GM23338 (cell line): ENCODE results near the gene SVIL. TPM values are rescaled to one million over a fixed set of nuclear protein-coding genes. Genes with fewer than 3 reads are reported as not detected.
"Not testable (repeated sequence)": the region's sequence is repeated elsewhere in the genome, so short reads cannot be mapped to it uniquely, and the experiment has no call there.

Source experiments
- ATAC-seq: fragments of 200-7000 bp; cut with Tn5 transposase; 3 replicates; pipeline ENCODE4 v1.9.1; 2020
- DNase-seq: peaks from one replicate; pipeline ENCODE4 v3.0.0-alpha.2; 2015; ENCODE audit warnings: low spot score
- H2AFZ ChIP-seq: fragments of 200-600 bp; sonication (generic); 2 replicates; pipeline ENCODE4 v1.8.0; 2016; ENCODE audit warnings: antibody characterized with exemption, mild to moderate bottlenecking, moderate library complexity
- H3F3A ChIP-seq: fragments of 200-600 bp; sonication (generic); replicated peaks from 2 replicates; pipeline ENCODE4 v1.8.0; 2017; ENCODE audit warnings: antibody characterized with exemption, mixed run types, low read depth
- H3K27ac ChIP-seq: fragments of 200-600 bp; sonication (generic); 2 replicates; pipeline ENCODE4 v1.6.1; 2016; ENCODE audit warnings: low read depth
- H3K27me3 ChIP-seq: fragments of 200-600 bp; sonication (generic); 2 replicates; pipeline ENCODE4 v1.8.0; 2016; ENCODE audit warnings: mild to moderate bottlenecking, mixed run types, moderate library complexity; ENCODE audit not compliant: insufficient read depth
- H3K36me3 ChIP-seq: fragments of 200-600 bp; sonication (generic); 2 replicates; pipeline ENCODE4 v1.8.0; 2016; ENCODE audit warnings: mild to moderate bottlenecking; ENCODE audit not compliant: insufficient read depth
- H3K4me1 ChIP-seq: fragments of 200-600 bp; sonication (generic); 2 replicates; pipeline ENCODE4 v1.8.0; 2016; ENCODE audit warnings: mild to moderate bottlenecking, moderate library complexity; ENCODE audit not compliant: insufficient read depth
- H3K4me2 ChIP-seq: fragments of 200-600 bp; sonication (generic); 2 replicates; pipeline ENCODE4 v1.7.1; 2017; ENCODE audit warnings: mixed run types
- H3K4me3 ChIP-seq: fragments of 200-600 bp; sonication (generic); 2 replicates; pipeline ENCODE4 v1.6.1; 2016; ENCODE audit warnings: mixed run types
- H3K79me2 ChIP-seq: fragments of 200-600 bp; sonication (generic); replicated peaks from 2 replicates; pipeline ENCODE4 v1.8.0; 2017; ENCODE audit warnings: mild to moderate bottlenecking; ENCODE audit not compliant: insufficient read depth
- H3K9me2 ChIP-seq: fragments of 200-600 bp; sonication (generic); 2 replicates; pipeline ENCODE4 v1.8.0; 2017; ENCODE audit not compliant: insufficient read depth
- H4K20me1 ChIP-seq: fragments of 200-600 bp; sonication (generic); replicated peaks from 2 replicates; pipeline ENCODE4 v1.8.0; 2017; ENCODE audit warnings: mild to moderate bottlenecking; ENCODE audit not compliant: insufficient read depth
- H3K27ac Mint-ChIP-seq: 2 replicates; pipeline ENCODE4 v1.8.0; 2020; ENCODE audit warnings: inconsistent platforms, mild to moderate bottlenecking, moderate library complexity, mixed read lengths
- H3K27me3 Mint-ChIP-seq: 3 replicates; pipeline ENCODE4 v1.8.0; 2022; ENCODE audit warnings: low read depth, mild to moderate bottlenecking, moderate library complexity, mixed read lengths, inconsistent platforms; ENCODE audit not compliant: insufficient read depth, poor library complexity
- H3K36me3 Mint-ChIP-seq: 3 replicates; pipeline ENCODE4 v1.8.0; 2021; ENCODE audit warnings: low read depth, mild to moderate bottlenecking, inconsistent platforms, moderate library complexity, mixed read lengths
- H3K4me1 Mint-ChIP-seq: 3 replicates; pipeline ENCODE4 v1.8.0; 2020; ENCODE audit warnings: mild to moderate bottlenecking, inconsistent platforms, mixed read lengths
- H3K4me3 Mint-ChIP-seq: 3 replicates; pipeline ENCODE4 v1.8.0; 2021; ENCODE audit warnings: moderate library complexity, mild to moderate bottlenecking, inconsistent platforms, mixed read lengths
- H3K9me3 Mint-ChIP-seq: 3 replicates; pipeline ENCODE4 v1.8.0; 2020; ENCODE audit warnings: moderate library complexity, mild to moderate bottlenecking, inconsistent platforms, mixed read lengths
- CTCF ChIP-seq, 2 experiments: fragments of 200-600 bp in 1 of 2; sonication (generic) in 1 of 2; conservative IDR thresholded peaks; 2 replicates each; pipeline versions ENCODE4 v1.5.1 to v1.6.1; 2016 to 2017; ENCODE audit warnings: antibody characterized with exemption in 2 of 2, low read depth in 2 of 2, mild to moderate bottlenecking in 2 of 2, moderate library complexity in 1 of 2
- ETS1 ChIP-seq: IDR thresholded peaks from 2 replicates; pipeline ENCODE4 v1.6.1; 2016; ENCODE audit warnings: antibody characterized with exemption
- EZH2 ChIP-seq: fragments of 200-600 bp; sonication (generic); IDR thresholded peaks from one replicate; pipeline ENCODE4 v1.8.0; 2017; ENCODE audit warnings: antibody characterized with exemption, mild to moderate bottlenecking, low read depth; ENCODE audit not compliant: unreplicated experiment
- JUNB ChIP-seq: IDR thresholded peaks from one replicate; pipeline ENCODE4 v1.6.1; 2016; ENCODE audit warnings: antibody characterized with exemption; ENCODE audit not compliant: unreplicated experiment
- POLR2AphosphoS5 ChIP-seq: IDR thresholded peaks from 2 replicates; pipeline ENCODE4 v1.6.1; 2016; ENCODE audit warnings: antibody characterized with exemption, low read depth
- REST ChIP-seq: IDR thresholded peaks from one replicate; pipeline ENCODE4 v1.6.1; 2018; ENCODE audit warnings: antibody characterized with exemption; ENCODE audit not compliant: unreplicated experiment
- ZNF114 ChIP-seq: fragments of 250-450 bp; sonication (Bioruptor Pico); IDR thresholded peaks from 2 replicates; pipeline ENCODE4 v1.5.0; 2020; ENCODE audit warnings: mild to moderate bottlenecking, moderate library complexity
- polyA plus RNA-seq: library from polyadenylated mRNA; unstranded; fragments of >200 nt; fragmentation: Nextera tagmentation; extraction: Ambion mirVana; gene quantifications from 2 replicates; pipeline ENCODE4 v1.2.1, GENCODE V29; 2016
- total RNA-seq: library from RNA; depleted of rRNA; stranded (reverse); fragments of >200 nt; shearing (Covaris generic); gene quantifications from 2 replicates; pipeline ENCODE4 v1.2.3, GENCODE V29; 2014

SVIL gene
- total and polyA plus RNA-seq, 2 experiments from 2014 or later, result 8.8 to 34.9 TPM

GRCh38 chr10:29537799-29538198 lies 97.0 kb downstream of the SVIL start:
- Histone ChIP-seq H3F3A (no peaks in the 10 kb centered on the region), H3K79me2 (no peaks in the 10 kb centered on the region), H3K9me2 (no peaks in the 10 kb centered on the region), H3K4me2 (no peak overlapping the region), H3K27ac (no peak overlapping the region), H3K36me3 (no peaks in the 10 kb centered on the region), H4K20me1 (no peaks in the 10 kb centered on the region), H2AFZ (no peak overlapping the region), H3K4me1 (peaks cover 12% of the 10 kb centered on the region), H3K4me3 (no peak overlapping the region), H3K27me3 (no peaks in the 10 kb centered on the region)
- Mint-ChIP-seq H3K9me3 (no peaks in the 10 kb centered on the region), H3K4me1 (peaks cover 49% of the 10 kb centered on the region), H3K36me3 (no peaks in the 10 kb centered on the region), H3K4me3 (no peak overlapping the region), H3K27me3 (peaks cover 7% of the 10 kb centered on the region), H3K27ac (no peak overlapping the region; the same call in 1 of the 2 replicates)
- ATAC-seq, result no peak
- no peak for DNase-seq
- no peak for TF ChIP-seq JUNB
- no peak for TF ChIP-seq CTCF (conservative IDR thresholded peaks at IDR 0.05; ENCODE audit: low read depth in 2 of 2)
- no peak for TF ChIP-seq EZH2
- no peak for TF ChIP-seq POLR2AphosphoS5
- no peak for TF ChIP-seq REST
- TF ChIP-seq ETS1, result no peak
- no peak for TF ChIP-seq ZNF114 (CRISPR knock-in tag)

- H3K27ac ChIP-seq, H3K9me3 Mint-ChIP-seq, H3K79me2 ChIP-seq, H3F3A ChIP-seq, DNase-seq, H3K4me2 ChIP-seq, H4K20me1 ChIP-seq, H3K4me3 ChIP-seq, H3K36me3 Mint-ChIP-seq, H3K36me3 ChIP-seq, H3K27me3 Mint-ChIP-seq, H2AFZ ChIP-seq, H3K27ac Mint-ChIP-seq, H3K27me3 ChIP-seq, H3K4me3 Mint-ChIP-seq, ATAC-seq, H3K9me2 ChIP-seq: not testable (repeated sequence)
- peaks cover 45% of the 10 kb centered on the region for H3K4me1 Mint-ChIP-seq
- H3K4me1 ChIP-seq, result peaks cover 12% of the 10 kb centered on the region
Observed at GRCh38 chr10:29536691-29537090, 98.1 kb downstream of the SVIL start.
